Activated naive CD4-positive, alpha-beta T cell treated with anti-CD3 and anti-CD28 coated beads, Interleukin-2, amount 50 U/mL, for 16 hours (primary cell): Measurements from ENCODE around the gene OR5A2.
"Not testable (repeated sequence)": the region's sequence is repeated elsewhere in the genome, so short reads cannot be mapped to it uniquely, and the experiment has no call there.

Source experiments
- DNase-seq: peaks from one replicate; pipeline ENCODE4 v3.0.0-alpha.2; 2020

Gene OR5A2

GRCh38 chr11:59426361-59427067 lies at the start of gene OR5A2:
TSS of gene OR5A2 (minus strand) at chr11:59426413. CDS start at chr11:59422953, 3,460 bp downstream.
- DNase-seq, result no peak

GRCh38 chr11:59475176-59475575 lies 49.0 kb upstream of the OR5A2 start:
- no peak for DNase-seq

- DNase-seq, result no peak
Observed at GRCh38 chr11:59473015-59473414, 46.8 kb upstream of the OR5A2 start, which contains the start of gene OR4D10. TSS of gene OR4D10 (plus strand) at chr11:59473315. CDS start at chr11:59477430, 4,115 bp downstream.

GRCh38 chr11:59463190-59463641 lies 37.0 kb upstream of the OR5A2 start:
- DNase-seq, result no peak

- no peak for DNase-seq
Observed at GRCh38 chr11:59459916-59460315, 33.7 kb upstream of the OR5A2 start.

- DNase-seq, result no peak
Observed at GRCh38 chr11:59456661-59457060, 30.4 kb upstream of the OR5A2 start, which contains the start of gene OR4D6. TSS of gene OR4D6 (plus strand) at chr11:59456961. CDS start at chr11:59456961, 0 bp downstream.

GRCh38 chr11:59448484-59448883 lies 22.3 kb upstream of the OR5A2 start:
- no peak for DNase-seq

- not testable (repeated sequence) for DNase-seq
Observed at GRCh38 chr11:59445624-59446023, 19.4 kb upstream of the OR5A2 start.

GRCh38 chr11:59437770-59438169 lies 11.6 kb upstream of the OR5A2 start:
- no peak for DNase-seq

GRCh38 chr11:59436169-59436568 lies 10.0 kb upstream of the OR5A2 start, which contains the start of gene OR5A1:
TSS of gene OR5A1 (plus strand) at chr11:59436469. CDS start at chr11:59443169, 6,700 bp downstream.
- DNase-seq, result no peak

GRCh38 chr11:59429924-59430516 lies 3.8 kb upstream of the OR5A2 start:
- DNase-seq, result no peak

- no peak for DNase-seq
Observed at GRCh38 chr11:59427068-59427382, 812 bp upstream of the OR5A2 start.

- DNase-seq, result no peak
Observed at GRCh38 chr11:59425131-59425530, 1.1 kb downstream of the OR5A2 start.

GRCh38 chr11:59423835-59424234 lies 2.4 kb downstream of the OR5A2 start:
- no peak for DNase-seq

- DNase-seq, result no peak
Observed at GRCh38 chr11:59418156-59418555, 8.1 kb downstream of the OR5A2 start.

- DNase-seq, result no peak
Observed at GRCh38 chr11:59417023-59417422, 9.2 kb downstream of the OR5A2 start.

GRCh38 chr11:59416613-59417012 lies 9.6 kb downstream of the OR5A2 start:
- DNase-seq, result no peak

GRCh38 chr11:59415111-59415510 lies 11.1 kb downstream of the OR5A2 start:
- no peak for DNase-seq

GRCh38 chr11:59413646-59414045 lies 12.6 kb downstream of the OR5A2 start:
- no peak for DNase-seq

GRCh38 chr11:59403546-59403945 lies 22.7 kb downstream of the OR5A2 start:
- no peak for DNase-seq

GRCh38 chr11:59401262-59401552 lies 25.0 kb downstream of the OR5A2 start:
- no peak for DNase-seq

- DNase-seq, result no peak
Observed at GRCh38 chr11:59400461-59401261, 25.6 kb downstream of the OR5A2 start.

GRCh38 chr11:59394186-59394585 lies 32.0 kb downstream of the OR5A2 start:
- DNase-seq, result no peak
